CD8-positive, alpha-beta memory T cell (primary cell): Measurements from ENCODE around the gene HDAC6. TPM values are rescaled to one million over a fixed set of nuclear protein-coding genes. Genes with fewer than 3 reads are reported as not detected.

Experiments
- CTCF ChIA-PET: fragments of 350-600 bp; sonication (Branson Sonifier 250); formaldehyde crosslinking; loops from one replicate; lab custom pipeline; 2021; ENCODE audit warnings: antibody characterized with exemption; lab: Charles Lee
- POLR2A ChIA-PET: fragments of 350-600 bp; sonication (Branson Sonifier 250); formaldehyde crosslinking; loops from one replicate; lab custom pipeline; 2021; ENCODE audit warnings: antibody characterized with exemption; lab: Charles Lee
- DNase-seq, 5 donors: peaks; one replicate each; pipeline versions ENCODE4 v3.0.0 to v3.0.0-alpha.2; 2020 to 2022; ENCODE audit warnings: mixed read lengths in 1 of 5
- H3K27ac ChIP-seq: one replicate; pipeline ENCODE4 v1.7.0; 2013; ENCODE audit warnings: low read depth, mild to moderate bottlenecking, low read length, moderate library complexity
- H3K27me3 ChIP-seq: 2 replicates; pipeline ENCODE4 v1.7.0; 2013; ENCODE audit warnings: low read length, mild to moderate bottlenecking; ENCODE audit not compliant: insufficient read depth, poor library complexity, severe bottlenecking
- H3K36me3 ChIP-seq: 2 replicates; pipeline ENCODE4 v1.7.0; 2013; ENCODE audit warnings: mild to moderate bottlenecking, low read length, moderate library complexity; ENCODE audit not compliant: insufficient read depth
- H3K4me1 ChIP-seq: 2 replicates; pipeline ENCODE4 v1.7.0; 2013; ENCODE audit warnings: mild to moderate bottlenecking, low read length, moderate library complexity; ENCODE audit not compliant: insufficient read depth
- H3K4me3 ChIP-seq: 2 replicates; pipeline ENCODE4 v1.7.0; 2013; ENCODE audit warnings: mild to moderate bottlenecking, low read length
- H3K9me3 ChIP-seq: 2 replicates; pipeline ENCODE4 v1.7.0; 2013; ENCODE audit warnings: mild to moderate bottlenecking, low read length
- H3K27ac Mint-ChIP-seq, 8 donors: one replicate each; pipeline ENCODE4 v1.8.0; 2020 to 2021; ENCODE audit warnings: mixed read lengths in 8 of 8, mild to moderate bottlenecking in 6 of 8, inconsistent platforms in 3 of 8, moderate library complexity in 3 of 8
- H3K27me3 Mint-ChIP-seq, 2 donors: one replicate each; pipeline ENCODE4 v1.8.0; 2020 to 2021; ENCODE audit warnings: mixed read lengths in 2 of 2, mild to moderate bottlenecking in 1 of 2, moderate library complexity in 1 of 2
- H3K36me3 Mint-ChIP-seq, 3 donors: one replicate each; pipeline ENCODE4 v1.8.0; 2020 to 2021; ENCODE audit warnings: mixed read lengths in 3 of 3, inconsistent platforms in 1 of 3, mild to moderate bottlenecking in 1 of 3
- H3K4me1 Mint-ChIP-seq, 3 donors: one replicate each; pipeline ENCODE4 v1.8.0; 2020 to 2021; ENCODE audit warnings: mixed read lengths in 3 of 3, inconsistent platforms in 1 of 3, mild to moderate bottlenecking in 1 of 3
- H3K4me3 Mint-ChIP-seq, 7 donors: one replicate each; pipeline ENCODE4 v1.8.0; 2020 to 2021; ENCODE audit warnings: mixed read lengths in 7 of 7, mild to moderate bottlenecking in 6 of 7, moderate library complexity in 4 of 7, inconsistent platforms in 2 of 7
- H3K9me3 Mint-ChIP-seq, 5 donors: one replicate each; pipeline ENCODE4 v1.8.0; 2020 to 2022; ENCODE audit warnings: mixed read lengths in 5 of 5, mild to moderate bottlenecking in 3 of 5, moderate library complexity in 2 of 5, inconsistent platforms in 1 of 5
- polyA plus RNA-seq: library from polyadenylated mRNA; unstranded; fragments of 300-500 nt; fragmentation: Illumina TruSeq; gene quantifications from one replicate; pipeline ENCODE4 v1.2.3, GENCODE V29; 2021
- total RNA-seq, 2 experiments: library from RNA; stranded (reverse); gene quantifications; one replicate each; pipeline ENCODE4 v1.2.3, GENCODE V29; 2021

The HDAC6 gene
- total and polyA plus RNA-seq, 3 experiments from 2014 or later: 25.7 to 65.0 (median 53.5) TPM

DNA sequence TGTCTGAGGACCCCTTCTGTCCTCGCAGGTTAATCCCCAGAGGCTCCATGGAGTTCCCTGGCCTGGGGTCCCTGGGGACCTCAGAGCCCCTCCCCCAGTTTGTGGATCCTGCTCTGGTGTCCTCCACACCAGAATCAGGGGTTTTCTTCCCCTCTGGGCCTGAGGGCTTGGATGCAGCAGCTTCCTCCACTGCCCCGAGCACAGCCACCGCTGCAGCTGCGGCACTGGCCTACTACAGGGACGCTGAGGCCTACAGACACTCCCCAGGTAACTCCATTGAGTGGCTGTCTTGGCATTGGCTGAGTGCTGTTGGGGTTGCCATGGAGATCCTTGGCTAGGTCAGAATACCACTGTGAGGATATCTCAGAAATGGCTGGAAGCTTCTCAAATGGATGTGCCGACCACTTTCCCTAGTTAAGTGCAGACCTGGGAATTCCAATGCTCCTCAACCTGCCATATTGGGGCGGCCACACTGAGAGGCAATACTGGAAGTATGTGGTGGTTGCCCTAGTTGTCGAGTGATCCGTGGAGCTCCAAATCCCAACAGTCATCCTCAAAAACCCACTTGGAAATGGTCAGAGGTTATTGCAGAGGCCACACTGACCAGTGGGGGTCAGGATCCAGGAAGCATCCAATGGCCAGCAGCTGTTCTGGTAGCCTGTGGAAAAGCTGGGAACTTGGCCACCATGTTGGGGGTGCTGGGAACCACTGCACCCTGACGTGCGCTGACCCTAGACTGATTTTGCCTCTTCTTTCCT, 10.6 kb upstream of the HDAC6 start:
- H3K9me3 ChIP-seq: no peaks in the 10 kb centered on the region
- POLR2A ChIA-PET: no interaction called here
- no peak for DNase-seq
- no peak overlapping the region for H3K4me3 ChIP-seq
- CTCF ChIA-PET: no interaction called here
- H3K4me1 ChIP-seq: no peaks in the 10 kb centered on the region
- Mint-ChIP-seq H3K27ac (no peak overlapping the region), H3K9me3 (peaks cover 0 to 2% (median 0%) of the 10 kb centered on the region in 5 donors), H3K4me1 (peaks cover 7 to 13% (median 9%) of the 10 kb centered on the region in 3 donors), H3K4me3 (no peak overlapping the region), H3K27me3 (peaks cover 0 to 9% of the 10 kb centered on the region in 2 donors), H3K36me3 (no peaks in the 10 kb centered on the region)
- no peaks in the 10 kb centered on the region for H3K27me3 ChIP-seq
- H3K36me3 ChIP-seq: no peaks in the 10 kb centered on the region
- no peak overlapping the region for H3K27ac ChIP-seq

DNA sequence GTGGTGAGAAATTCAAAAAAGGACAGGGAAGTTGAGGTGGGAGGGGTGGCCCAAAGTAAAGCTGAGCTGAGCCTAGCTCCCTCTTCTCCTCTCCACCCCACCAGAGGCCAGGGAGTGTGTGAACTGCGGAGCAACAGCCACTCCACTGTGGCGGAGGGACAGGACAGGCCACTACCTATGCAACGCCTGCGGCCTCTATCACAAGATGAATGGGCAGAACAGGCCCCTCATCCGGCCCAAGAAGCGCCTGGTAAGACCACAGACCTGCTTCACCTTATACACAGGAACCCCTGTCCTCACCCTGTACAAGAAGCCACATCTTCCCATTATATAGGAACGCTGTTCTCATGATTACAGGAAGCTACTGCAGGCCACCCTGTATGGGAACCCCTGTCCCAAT, 9.6 kb upstream of the HDAC6 start:
- no peaks in the 10 kb centered on the region for H3K9me3 ChIP-seq
- Mint-ChIP-seq H3K27me3 (peaks cover 0 to 11% of the 10 kb centered on the region in 2 donors), H3K36me3 (no peaks in the 10 kb centered on the region), H3K27ac (no peak overlapping the region), H3K4me3 (no peak overlapping the region), H3K9me3 (no peaks in the 10 kb centered on the region), H3K4me1 (peaks cover 7 to 13% (median 9%) of the 10 kb centered on the region in 3 donors)
- no peak for DNase-seq
- H3K4me1 ChIP-seq: no peaks in the 10 kb centered on the region
- no peak overlapping the region for H3K27ac ChIP-seq
- ChIA-PET POLR2A (no interaction called here), CTCF (no interaction called here)
- H3K4me3 ChIP-seq: no peak overlapping the region
- H3K36me3 ChIP-seq: no peaks in the 10 kb centered on the region
- H3K27me3 ChIP-seq: no peaks in the 10 kb centered on the region

DNA sequence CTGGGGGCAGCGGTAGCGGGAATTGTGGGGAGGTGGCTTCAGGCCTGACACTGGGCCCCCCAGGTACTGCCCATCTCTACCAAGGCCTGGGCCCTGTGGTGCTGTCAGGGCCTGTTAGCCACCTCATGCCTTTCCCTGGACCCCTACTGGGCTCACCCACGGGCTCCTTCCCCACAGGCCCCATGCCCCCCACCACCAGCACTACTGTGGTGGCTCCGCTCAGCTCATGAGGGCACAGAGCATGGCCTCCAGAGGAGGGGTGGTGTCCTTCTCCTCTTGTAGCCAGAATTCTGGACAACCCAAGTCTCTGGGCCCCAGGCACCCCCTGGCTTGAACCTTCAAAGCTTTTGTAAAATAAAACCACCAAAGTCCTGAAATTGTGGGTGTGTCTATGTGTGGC, 7.9 kb upstream of the HDAC6 start:
- CTCF ChIA-PET: no interaction called here
- Mint-ChIP-seq H3K4me3 (no peak overlapping the region), H3K9me3 (no peaks in the 10 kb centered on the region), H3K4me1 (peaks cover 6 to 9% (median 7%) of the 10 kb centered on the region in 3 donors), H3K27me3 (peaks cover 0 to 11% of the 10 kb centered on the region in 2 donors), H3K36me3 (no peaks in the 10 kb centered on the region), H3K27ac (no peak overlapping the region)
- no peak for DNase-seq
- H3K36me3 ChIP-seq: no peaks in the 10 kb centered on the region
- H3K9me3 ChIP-seq: no peaks in the 10 kb centered on the region
- H3K27ac ChIP-seq: no peak overlapping the region
- H3K27me3 ChIP-seq: no peaks in the 10 kb centered on the region
- H3K4me3 ChIP-seq: no peak overlapping the region
- POLR2A ChIA-PET: no interaction called here
- no peaks in the 10 kb centered on the region for H3K4me1 ChIP-seq

DNA sequence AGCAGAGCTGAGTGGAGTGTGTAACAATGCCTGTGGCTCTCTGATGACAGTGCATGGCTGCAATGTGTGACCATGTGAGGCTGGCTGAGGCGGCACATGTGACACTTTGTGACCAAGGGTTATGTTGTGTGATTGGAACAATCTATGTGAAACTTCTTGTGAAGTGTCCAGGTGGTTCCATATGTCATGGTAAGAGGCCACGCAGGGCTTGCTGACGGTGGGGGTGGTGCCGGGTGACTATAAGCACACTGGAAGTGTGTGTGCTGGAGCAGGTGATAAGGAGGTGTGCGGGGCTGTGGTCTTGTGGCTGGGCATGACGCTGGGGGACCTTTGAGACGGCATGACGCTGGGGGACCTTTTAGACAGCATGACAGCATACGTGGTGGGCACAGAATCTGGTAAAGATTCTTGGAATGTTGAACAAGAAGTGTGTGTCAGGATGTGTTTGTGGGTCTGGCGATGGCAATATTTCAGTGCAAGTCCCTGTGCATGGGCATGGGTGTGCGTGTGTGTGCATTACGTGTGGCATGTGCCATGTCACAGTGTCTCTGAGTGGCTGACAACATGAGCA, 7.4 kb upstream of the HDAC6 start:
- no peak overlapping the region for H3K4me3 ChIP-seq
- no peaks in the 10 kb centered on the region for H3K9me3 ChIP-seq
- DNase-seq: peak in 1 of 5 donors; percentile 58
- peaks cover 3 to 6% (median 5%) of the 10 kb centered on the region in 3 donors for H3K4me1 Mint-ChIP-seq
- no peaks in the 10 kb centered on the region for H3K36me3 ChIP-seq
- no peaks in the 10 kb centered on the region for H3K9me3 Mint-ChIP-seq
- ChIA-PET POLR2A (no interaction called here), CTCF (no interaction called here)
- no peak overlapping the region for H3K27ac ChIP-seq
- no peak overlapping the region for H3K27ac Mint-ChIP-seq
- H3K27me3 ChIP-seq: no peaks in the 10 kb centered on the region
- no peaks in the 10 kb centered on the region for H3K36me3 Mint-ChIP-seq
- no peaks in the 10 kb centered on the region for H3K4me1 ChIP-seq
- H3K27me3 Mint-ChIP-seq: peaks cover 0 to 11% of the 10 kb centered on the region in 2 donors
- H3K4me3 Mint-ChIP-seq: no peak overlapping the region

DNA sequence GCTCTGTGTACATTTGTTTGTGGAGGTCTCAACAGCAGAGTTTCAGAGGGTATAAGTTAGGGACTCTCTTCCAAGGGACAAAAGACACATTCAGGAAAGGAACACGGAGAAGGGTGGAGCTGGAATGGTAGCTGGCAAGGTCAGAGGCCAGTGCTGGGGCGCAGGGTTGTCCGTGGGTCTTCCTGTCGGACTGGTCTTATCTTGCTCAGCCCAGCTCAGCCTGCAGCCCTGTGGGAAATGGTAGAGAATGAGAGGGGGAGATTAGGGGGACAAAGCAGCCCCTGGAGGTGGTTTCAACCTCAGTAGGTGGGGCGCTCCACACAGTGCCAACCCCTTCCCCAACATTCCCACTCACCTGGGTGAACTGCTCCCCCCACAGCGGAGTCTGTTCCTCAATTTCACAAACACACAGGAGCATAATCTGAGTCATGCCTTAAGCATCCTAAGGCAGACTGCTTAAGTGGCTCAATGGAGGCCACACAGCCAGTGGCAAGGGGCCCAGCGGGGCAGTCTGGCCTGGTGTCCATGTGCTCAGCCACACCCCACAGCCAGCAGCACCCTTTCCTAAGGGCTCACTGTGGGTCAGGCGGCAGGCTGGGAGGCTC, 6.9 kb upstream of the HDAC6 start:
- no peaks in the 10 kb centered on the region for H3K36me3 ChIP-seq
- no peaks in the 10 kb centered on the region for H3K9me3 Mint-ChIP-seq
- no peaks in the 10 kb centered on the region for H3K36me3 Mint-ChIP-seq
- ChIA-PET CTCF (no interaction called here), POLR2A (no interaction called here)
- no peak overlapping the region for H3K27ac ChIP-seq
- no peaks in the 10 kb centered on the region for H3K9me3 ChIP-seq
- H3K4me3 Mint-ChIP-seq: no peak overlapping the region
- no peak overlapping the region for H3K4me3 ChIP-seq
- H3K4me1 Mint-ChIP-seq: peaks cover 0 to under 1% (median 0%) of the 10 kb centered on the region in 3 donors
- no peaks in the 10 kb centered on the region for H3K27me3 ChIP-seq
- H3K4me1 ChIP-seq: no peaks in the 10 kb centered on the region
- H3K27me3 Mint-ChIP-seq: peaks cover 0 to 10% of the 10 kb centered on the region in 2 donors
- H3K27ac Mint-ChIP-seq: no peak overlapping the region
- DNase-seq: no peak

DNA sequence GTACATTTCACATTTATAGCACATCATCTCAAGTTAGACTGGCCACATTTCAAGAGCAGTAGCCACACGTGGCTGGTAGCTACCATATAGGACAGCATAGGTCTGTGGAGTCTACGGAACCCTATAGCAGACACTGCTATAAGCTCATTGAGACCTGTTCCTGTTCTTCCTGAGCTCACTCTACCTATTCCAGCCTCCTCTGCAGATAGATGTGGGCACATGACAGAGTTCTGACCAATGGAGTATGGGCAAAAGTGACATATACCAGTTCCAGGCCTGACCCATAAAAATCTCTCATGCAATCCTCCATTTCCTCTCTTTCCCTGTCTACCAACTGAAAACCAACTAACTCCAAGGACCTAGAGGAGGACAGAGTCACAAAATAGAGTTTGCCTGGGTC, 3.5 kb upstream of the HDAC6 start:
- Histone ChIP-seq H3K27me3 (no peaks in the 10 kb centered on the region), H3K27ac (no peak overlapping the region), H3K4me3 (no peak overlapping the region), H3K9me3 (no peaks in the 10 kb centered on the region), H3K4me1 (peaks cover 5% of the 10 kb centered on the region), H3K36me3 (no peaks in the 10 kb centered on the region)
- no peak overlapping the region for H3K27ac Mint-ChIP-seq
- no peak for DNase-seq
- H3K9me3 Mint-ChIP-seq: no peaks in the 10 kb centered on the region
- peaks cover 0 to 8% (median 0%) of the 10 kb centered on the region in 3 donors for H3K36me3 Mint-ChIP-seq
- POLR2A ChIA-PET: interaction anchor here (0.7 kb wide), 1 partner anchor 10 kb away, joined by 3 read pairs; no protein-coding TSS in a partner anchor
- peak overlapping the region in 1 of 7 donors; percentile 25 for H3K4me3 Mint-ChIP-seq
- peaks cover 0 to 9% of the 10 kb centered on the region in 2 donors for H3K27me3 Mint-ChIP-seq
- H3K4me1 Mint-ChIP-seq: peaks cover 10 to 23% (median 13%) of the 10 kb centered on the region in 3 donors
- CTCF ChIA-PET: no interaction called here

DNA sequence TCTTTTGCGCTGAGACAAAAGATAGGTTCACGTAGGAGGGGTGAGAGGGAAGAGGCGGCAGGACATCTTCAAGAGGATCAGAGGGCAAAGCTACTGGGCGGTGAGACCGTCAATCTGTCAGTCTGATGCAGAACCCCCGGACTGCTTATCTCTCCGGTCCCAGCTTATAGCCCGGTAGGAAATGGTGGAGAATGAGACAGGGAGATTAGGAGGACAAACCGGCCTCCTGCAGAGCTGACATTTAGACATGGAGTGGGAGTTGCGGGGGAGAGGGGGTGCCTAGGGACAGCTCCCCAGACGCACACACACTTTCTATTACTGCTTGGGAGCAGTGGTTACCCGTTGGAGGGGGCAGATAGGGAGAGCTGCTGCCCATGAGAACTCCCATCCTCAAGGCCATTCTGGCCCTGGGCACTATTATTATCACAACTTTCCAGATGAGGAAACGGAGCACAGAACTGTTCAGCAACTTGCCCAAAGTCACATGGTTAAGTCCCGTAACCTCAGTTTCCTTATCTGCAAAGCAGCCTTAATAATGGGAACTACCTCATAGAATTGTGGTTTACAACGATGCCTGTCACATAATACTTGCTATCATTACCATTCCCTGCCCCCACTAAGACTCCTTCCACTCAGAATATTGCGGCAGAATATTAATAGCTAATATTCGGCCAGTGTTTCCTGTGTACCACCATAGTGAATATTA, 1.1 kb upstream of the HDAC6 start:
- Mint-ChIP-seq H3K9me3 (no peaks in the 10 kb centered on the region), H3K27me3 (peaks cover 0 to 7% of the 10 kb centered on the region in 2 donors), H3K27ac (peak overlapping the region; percentile 92 to 100 (median 99)), H3K4me3 (peak overlapping the region; percentile 91 to 98 (median 95)), H3K4me1 (peaks cover 13 to 23% (median 15%) of the 10 kb centered on the region in 3 donors), H3K36me3 (peaks cover 0 to 27% (median 0%) of the 10 kb centered on the region in 3 donors)
- peaks cover 5% of the 10 kb centered on the region for H3K4me1 ChIP-seq
- peak overlapping the region; percentile 95 for H3K27ac ChIP-seq
- CTCF ChIA-PET: interaction anchor here (0.9 to 1.8 kb wide), 3 partner anchors 63 to 152 kb away, joined by 3 to 6 read pairs (median 5); partner anchors contain the start of genes PQBP1 and TIMM17B
- no peaks in the 10 kb centered on the region for H3K9me3 ChIP-seq
- peak overlapping the region; percentile 87 for H3K4me3 ChIP-seq
- DNase-seq: no peak
- POLR2A ChIA-PET: interaction anchor here (0.6 to 1.9 kb wide), 7 partner anchors 63 to 124 kb away, joined by 3 to 9 read pairs (median 4); partner anchors contain the start of genes PQBP1, SUV39H1 and TIMM17B
- H3K36me3 ChIP-seq: no peaks in the 10 kb centered on the region
- no peaks in the 10 kb centered on the region for H3K27me3 ChIP-seq
